SH-SY5Y (cell line): ENCODE measurements around the gene ZNF540.

Experiments
- GATA2 ChIP-seq: IDR thresholded peaks from 2 replicates; pipeline ENCODE4 v1.6.1; 2011; ENCODE audit warnings: mild to moderate bottlenecking, low read depth, low read length
- GATA3 ChIP-seq: IDR thresholded peaks from 2 replicates; pipeline ENCODE4 v1.6.1; 2011; ENCODE audit warnings: low read depth, mild to moderate bottlenecking, low read length, moderate library complexity

DNA sequence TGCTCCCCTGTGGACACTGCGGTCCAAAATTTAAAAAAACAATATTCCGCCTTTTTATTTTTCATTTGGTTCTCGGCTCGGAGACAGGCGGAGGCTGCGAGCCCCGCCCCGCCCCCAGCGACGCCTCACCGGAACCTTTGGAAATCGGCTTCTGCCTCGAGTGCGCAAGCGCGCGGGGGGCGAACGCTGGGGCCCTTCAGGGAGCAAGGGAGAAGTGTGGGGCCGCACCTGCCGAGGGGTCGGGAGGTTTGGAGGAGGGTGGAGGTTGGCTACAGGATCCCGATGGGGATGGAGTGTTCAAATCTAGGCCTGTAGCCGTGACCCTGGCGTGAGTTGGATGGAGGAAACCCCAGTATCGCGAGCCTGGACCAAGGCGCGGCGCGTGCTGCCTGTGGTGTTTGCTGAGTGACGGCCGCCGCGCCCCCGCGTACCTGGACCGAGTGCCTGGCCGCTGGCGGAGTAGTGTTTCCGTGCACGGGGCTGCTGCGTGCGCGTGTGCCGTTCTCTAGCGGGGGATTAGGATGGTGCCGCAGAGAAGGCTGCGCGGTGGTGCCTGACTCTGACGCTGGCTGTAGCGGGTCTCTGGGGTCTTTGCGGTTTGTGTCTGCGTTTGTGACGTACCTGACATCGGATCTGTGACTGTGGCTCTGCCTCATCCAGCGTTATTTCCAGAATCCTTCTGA is 61.2 kb downstream of the ZNF540 start:
- TF ChIP-seq GATA2 = no peak
- no peak for TF ChIP-seq GATA3
